Activated CD8-positive, alpha-beta memory T cell treated with anti-CD3 and anti-CD28 coated beads for 4 hours (primary cell): Measurements from ENCODE around the gene WHRN.
A peak's percentile ranks its signal among the peaks of the same experiment; 100 is the strongest.

Experiments
- DNase-seq, 2 donors: peaks; one replicate each; pipeline ENCODE4 v3.0.0-alpha.2; 2020; ENCODE audit warnings: low read depth in 2 of 2

The WHRN gene

GRCh38 chr9:114505187-114506081, at the start of gene WHRN:
Gene WHRN (minus strand): TSS chr9:114505473. CDS start chr9:114504801, 672 bp downstream.
- DNase-seq, result peak; percentile 84

- no peak for DNase-seq
These were observed 47.9 kb upstream of the WHRN start for GRCh38 chr9:114553202-114553601.

DNA sequence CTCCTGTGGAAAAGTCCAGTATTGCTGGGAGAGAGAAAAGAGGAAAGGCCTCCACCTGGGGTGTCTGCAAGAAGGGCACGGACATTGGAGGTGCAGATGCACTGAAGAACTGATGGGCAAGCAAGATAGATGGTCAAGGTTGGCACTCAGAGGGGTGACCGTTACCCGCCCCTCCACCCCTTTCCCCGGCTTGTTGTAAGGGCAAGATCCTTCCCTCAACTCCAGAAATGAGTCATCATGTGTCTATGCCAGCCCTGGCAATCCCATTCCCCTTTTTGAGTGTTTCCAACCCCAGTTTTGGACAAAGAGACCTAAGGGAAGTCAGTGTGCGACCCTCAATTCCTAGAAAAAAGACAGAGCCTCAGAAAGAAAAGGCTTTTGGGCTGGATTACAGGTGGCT, 47.4 kb upstream of the WHRN start:
- no peak for DNase-seq

GRCh38 chr9:114551750-114552685, 46.7 kb upstream of the WHRN start:
- DNase-seq, result no peak

DNA sequence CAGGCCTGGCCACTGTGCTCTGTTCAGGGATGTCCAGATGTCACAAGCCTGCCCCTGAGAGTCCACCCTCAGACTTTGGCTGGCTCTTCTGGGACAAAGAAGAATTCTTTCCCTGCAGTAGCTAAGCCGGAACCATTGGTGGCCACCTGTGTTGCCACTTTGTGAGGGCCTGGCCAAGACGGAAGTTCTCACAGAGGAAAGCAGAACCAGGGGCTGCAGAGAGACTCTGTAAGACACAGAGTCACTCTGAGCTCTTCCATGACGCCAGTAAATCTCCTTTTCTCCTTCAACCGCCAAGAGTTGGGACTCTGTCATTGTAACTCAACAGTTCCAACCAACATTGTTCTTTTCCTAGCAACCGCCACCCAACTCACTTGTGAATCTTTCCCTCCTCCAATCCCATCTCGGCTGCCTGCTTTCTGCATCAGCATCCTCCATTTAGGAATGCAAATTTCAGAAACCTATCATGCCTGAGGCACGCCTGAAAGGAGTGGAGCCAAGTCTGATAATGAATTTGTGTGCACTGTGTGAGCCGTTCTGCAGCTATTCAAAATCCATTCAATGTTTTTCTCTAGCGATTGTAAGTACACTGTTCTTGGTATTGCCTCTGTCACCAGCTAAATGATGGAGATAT, 44.5 kb upstream of the WHRN start:
- no peak for DNase-seq

- no peak for DNase-seq
These were observed 41.6 kb upstream of the WHRN start for GRCh38 chr9:114546851-114547250.

DNA sequence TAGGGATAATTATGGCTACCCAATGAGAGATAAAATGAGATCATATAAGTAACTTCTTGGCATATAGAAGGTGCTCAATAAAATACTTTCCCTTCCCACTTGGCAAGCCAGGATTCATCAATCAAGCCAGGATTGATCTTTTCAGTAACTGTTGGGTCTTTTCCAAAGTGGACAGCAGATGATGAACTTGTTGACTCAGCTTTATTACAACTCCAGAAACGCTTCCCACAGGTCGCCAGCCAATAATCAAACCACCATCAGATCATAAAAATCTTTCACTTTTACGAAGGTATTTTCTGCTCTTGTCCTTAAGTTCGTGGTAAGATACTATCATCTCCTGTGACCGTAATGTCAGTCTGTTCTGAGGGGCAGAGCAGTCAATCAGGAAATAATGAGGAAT, 39.8 kb upstream of the WHRN start:
- DNase-seq, result no peak

- DNase-seq, result no peak
These were observed 34.6 kb upstream of the WHRN start for GRCh38 chr9:114539701-114540380.

- no peak for DNase-seq
These were observed 33.0 kb upstream of the WHRN start for GRCh38 chr9:114538241-114538640.

- DNase-seq, result no peak
These were observed 27.4 kb upstream of the WHRN start for GRCh38 chr9:114532561-114533237.

DNA sequence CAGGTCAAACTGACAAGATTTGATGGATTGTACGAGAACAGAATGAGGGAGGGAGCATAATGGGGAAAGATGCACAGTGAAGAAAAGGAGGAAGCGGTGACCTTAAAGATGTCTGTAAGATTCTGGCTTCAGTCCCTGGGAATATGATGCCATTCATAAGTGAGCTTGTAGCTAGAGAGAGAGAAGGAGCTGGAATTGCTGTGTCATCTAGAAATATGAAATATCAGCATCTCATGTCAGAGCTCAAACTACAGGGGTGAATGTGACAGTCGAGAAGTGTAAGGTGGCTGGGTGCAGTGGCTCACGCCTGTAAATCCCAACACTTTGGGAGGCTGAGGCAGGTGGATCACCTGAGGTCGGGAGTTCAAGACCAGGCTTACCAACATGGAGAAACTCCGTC, 24.0 kb upstream of the WHRN start:
- DNase-seq, result no peak

DNA sequence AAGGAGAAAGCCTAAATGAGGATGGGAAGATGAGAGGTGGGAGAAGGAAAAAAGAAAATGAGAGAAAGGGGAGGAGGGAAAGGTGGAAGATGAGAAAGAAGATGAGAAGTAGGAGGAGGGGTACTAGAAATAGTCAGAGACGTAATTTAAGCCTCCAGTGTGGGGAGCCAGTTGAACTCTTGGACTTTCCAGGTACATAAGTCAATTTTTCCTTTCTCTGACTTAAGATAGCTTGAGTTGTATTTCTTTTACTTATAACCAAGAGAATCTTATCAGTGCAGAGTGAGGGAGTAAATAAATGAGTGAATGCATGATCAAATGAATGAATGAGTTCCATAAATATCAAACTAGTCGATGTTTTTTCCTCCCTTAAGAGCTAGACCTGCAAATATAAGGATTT, 21.5 kb upstream of the WHRN start:
- DNase-seq, result no peak

DNA sequence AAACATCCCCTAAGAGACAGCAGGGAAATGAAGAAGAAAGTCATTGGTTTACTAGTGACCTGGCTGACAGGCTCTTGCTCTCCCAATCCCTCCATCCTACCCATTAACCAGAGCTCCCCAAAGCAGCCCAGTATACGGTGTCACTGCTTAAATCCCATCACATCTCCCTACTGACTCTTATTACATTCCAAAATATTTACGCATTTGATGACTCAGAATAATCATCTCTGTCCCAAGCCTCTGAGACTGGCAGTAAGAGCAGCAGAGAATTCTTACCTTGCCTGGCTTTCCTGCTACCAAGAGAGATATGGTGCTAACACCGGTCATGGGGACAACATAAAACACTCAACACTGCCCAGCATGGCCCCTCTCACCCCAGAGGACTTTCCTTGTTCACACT, 20.2 kb upstream of the WHRN start:
- no peak for DNase-seq

DNA sequence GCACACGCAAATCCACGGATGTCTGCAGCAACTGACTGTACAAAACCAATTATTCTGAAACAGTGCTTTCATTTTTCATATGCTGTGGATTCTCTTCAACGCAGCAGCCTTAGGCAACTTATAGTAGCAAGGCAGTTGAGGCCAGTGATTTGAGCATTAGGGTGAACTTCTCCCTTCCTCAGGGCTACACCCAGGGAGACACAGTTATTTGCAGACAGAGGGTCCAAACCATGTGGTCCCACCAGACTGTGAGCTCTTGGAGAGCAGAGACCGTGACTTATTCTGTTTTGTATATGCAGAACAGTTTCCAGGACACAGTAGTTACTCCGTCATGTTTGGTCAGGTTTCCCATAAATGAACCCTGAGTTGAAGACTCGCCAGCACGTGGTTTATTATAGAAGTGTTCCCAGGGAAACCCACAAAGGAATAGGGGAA, 19.0 kb upstream of the WHRN start:
- DNase-seq, result no peak

GRCh38 chr9:114522847-114523246, 17.6 kb upstream of the WHRN start:
- DNase-seq, result no peak

DNA sequence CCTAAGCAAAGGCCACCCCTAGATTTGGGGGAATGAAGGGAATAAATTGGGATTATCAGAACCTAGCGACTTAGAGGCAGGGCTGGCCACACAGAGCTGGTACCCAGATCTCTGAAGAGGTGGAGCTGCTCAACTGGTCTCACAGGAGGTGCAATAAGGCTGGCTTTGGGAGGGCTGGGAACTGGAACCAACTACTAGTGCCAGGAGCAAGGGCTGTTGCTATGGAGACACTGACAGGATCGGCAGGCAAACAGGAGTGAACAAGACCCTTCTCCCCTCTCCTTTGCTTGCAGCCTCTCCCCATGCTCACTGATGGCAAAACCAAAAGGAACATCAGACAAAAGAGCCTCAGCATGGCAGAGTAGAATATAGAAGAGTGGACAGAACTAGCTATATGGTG, 17.0 kb upstream of the WHRN start:
- DNase-seq, result no peak

DNA sequence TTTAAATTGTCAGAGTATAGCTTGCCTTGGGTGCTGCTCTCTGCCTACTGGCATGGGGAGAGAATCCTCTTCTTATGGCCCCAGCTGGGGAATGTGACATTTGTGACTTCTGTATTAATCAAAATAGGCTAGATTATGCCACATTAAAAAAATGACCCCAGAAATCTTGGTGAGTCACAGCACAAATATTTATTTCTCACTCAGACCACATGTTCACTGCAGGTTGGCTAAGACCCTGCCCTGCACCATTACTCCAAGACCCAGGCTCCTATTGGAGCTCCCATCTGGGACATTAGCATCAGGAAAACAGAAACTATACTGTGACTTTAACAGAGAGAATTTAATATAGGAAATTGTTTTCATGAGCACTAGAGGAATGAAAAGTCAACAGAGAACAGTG, 16.6 kb upstream of the WHRN start:
- DNase-seq, result no peak

GRCh38 chr9:114518599-114519022, 13.3 kb upstream of the WHRN start:
- DNase-seq, result no peak

DNA sequence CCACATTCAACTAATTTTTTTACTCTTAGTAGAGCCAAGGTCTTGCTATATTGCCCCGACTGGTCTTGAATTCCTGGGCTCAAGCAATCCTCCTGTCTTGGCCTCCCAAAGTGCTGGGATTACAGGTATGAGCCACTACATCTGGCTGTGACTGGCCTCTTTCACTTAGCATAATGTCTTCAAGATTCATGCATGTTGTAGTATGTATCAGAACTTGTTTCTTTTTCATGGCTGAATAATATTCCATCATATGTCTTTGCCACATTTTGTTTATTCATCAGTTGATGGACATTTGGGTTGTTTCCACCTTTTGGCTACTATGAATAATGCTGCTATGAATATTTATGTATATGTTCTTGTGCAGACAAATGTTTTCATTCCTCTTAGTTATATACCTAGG, 12.8 kb upstream of the WHRN start:
- no peak for DNase-seq

DNA sequence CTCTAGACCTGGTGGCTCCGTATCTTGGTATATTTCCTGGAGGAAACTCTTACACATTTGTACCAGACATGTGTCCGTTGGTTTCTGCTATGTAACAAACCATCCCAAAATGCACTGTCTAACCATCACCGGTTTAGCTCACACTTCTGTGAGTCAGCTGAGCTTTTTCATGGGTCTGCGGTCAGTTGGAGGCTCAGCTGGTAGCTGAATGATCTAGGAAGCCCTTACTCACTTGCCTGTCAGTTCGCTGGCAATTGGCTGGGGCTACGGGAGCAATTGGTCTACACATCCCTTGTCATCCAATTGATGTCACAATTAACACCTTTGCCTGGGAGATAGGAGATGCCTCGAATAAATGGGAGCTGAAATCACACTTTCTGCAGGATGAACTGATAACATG, 11.6 kb upstream of the WHRN start:
- no peak for DNase-seq

DNA sequence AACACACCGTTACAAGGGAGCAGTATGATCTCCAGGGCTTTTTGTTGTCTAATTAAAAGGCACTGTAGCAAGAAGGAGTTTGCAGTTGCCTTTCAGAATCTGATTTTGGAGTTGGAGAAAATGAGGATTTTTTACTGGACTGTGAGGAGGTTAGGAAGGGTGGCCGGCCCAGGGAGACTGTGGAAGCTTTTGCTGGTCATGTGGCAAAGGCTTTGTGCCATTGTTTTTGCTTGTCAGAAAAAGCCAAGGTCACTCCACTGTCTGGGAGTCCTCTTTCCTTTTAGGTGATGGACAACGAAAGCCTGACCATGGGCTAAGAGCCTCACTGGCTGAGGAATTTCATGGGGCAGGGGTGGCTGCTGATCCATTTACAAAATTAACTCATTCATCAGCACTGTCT, 10.3 kb upstream of the WHRN start:
- no peak for DNase-seq
